PFSK-1 (cell line): ENCODE data around the gene COL13A1.

Experiments used
- POLR2AphosphoS5 ChIP-seq: IDR thresholded peaks from 2 replicates; pipeline ENCODE4 v1.6.1; 2012; ENCODE audit warnings: low read depth, mild to moderate bottlenecking, control low read depth, low read length, moderate library complexity
- TF ChIP-seq, protein P1 (sequence below), 2 experiments: IDR thresholded peaks; 2 replicates each; pipeline versions ENCODE4 v1.6.1 to v1.8.0; 2011 to 2012; ENCODE audit warnings: low read depth in 2 of 2, low read length in 2 of 2, control low read depth in 1 of 2, inconsistent platforms in 1 of 2, mild to moderate bottlenecking in 1 of 2, moderate library complexity in 1 of 2; ENCODE audit not compliant: insufficient read depth in 1 of 2

DNA sequence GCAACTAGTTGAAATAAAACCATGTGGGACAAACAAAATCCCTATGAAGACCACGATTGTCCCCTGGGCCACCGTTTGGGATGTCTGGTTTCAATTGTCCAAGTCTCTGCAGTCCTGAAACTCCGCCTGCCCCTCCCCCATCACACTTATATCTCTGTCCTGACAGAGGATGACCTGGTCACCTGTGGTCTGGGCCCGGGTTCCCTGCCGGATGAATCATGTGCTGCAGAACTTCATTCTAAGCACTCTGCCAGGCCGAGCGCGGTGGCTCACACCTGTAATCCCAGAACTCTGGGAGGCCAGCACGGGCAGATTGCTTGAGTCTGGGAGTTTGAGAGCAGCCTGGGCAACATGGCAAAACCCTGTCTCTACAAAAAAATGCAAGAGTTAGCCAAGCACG lies 91.1 kb downstream of the COL13A1 start:
- TF ChIP-seq, protein P1, sequence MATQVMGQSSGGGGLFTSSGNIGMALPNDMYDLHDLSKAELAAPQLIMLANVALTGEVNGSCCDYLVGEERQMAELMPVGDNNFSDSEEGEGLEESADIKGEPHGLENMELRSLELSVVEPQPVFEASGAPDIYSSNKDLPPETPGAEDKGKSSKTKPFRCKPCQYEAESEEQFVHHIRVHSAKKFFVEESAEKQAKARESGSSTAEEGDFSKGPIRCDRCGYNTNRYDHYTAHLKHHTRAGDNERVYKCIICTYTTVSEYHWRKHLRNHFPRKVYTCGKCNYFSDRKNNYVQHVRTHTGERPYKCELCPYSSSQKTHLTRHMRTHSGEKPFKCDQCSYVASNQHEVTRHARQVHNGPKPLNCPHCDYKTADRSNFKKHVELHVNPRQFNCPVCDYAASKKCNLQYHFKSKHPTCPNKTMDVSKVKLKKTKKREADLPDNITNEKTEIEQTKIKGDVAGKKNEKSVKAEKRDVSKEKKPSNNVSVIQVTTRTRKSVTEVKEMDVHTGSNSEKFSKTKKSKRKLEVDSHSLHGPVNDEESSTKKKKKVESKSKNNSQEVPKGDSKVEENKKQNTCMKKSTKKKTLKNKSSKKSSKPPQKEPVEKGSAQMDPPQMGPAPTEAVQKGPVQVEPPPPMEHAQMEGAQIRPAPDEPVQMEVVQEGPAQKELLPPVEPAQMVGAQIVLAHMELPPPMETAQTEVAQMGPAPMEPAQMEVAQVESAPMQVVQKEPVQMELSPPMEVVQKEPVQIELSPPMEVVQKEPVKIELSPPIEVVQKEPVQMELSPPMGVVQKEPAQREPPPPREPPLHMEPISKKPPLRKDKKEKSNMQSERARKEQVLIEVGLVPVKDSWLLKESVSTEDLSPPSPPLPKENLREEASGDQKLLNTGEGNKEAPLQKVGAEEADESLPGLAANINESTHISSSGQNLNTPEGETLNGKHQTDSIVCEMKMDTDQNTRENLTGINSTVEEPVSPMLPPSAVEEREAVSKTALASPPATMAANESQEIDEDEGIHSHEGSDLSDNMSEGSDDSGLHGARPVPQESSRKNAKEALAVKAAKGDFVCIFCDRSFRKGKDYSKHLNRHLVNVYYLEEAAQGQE (IDR thresholded peaks at IDR 0.05; ENCODE audit: insufficient read depth in 1 of 2, low read depth in 2 of 2, low read length in 2 of 2) = no peak
- no peak for TF ChIP-seq POLR2AphosphoS5
